Sigmoid colon (tissue), 7 donors: ENCODE data around the gene FRMPD4. TPM values are rescaled to one million over a fixed set of nuclear protein-coding genes. Genes with fewer than 3 reads are reported as not detected.

ENCODE experiments used
- DNase-seq: peaks from one replicate; pipeline ENCODE4 v3.0.0-alpha.2; 2019
- H3K27ac ChIP-seq, 4 donors: fragments of 200-600 bp; sonication (generic); one replicate each; pipeline ENCODE4 v1.5.1; 2016 to 2019; ENCODE audit warnings: mild to moderate bottlenecking in 1 of 4
- H3K27me3 ChIP-seq, 3 donors: fragments of 200-600 bp; sonication (generic); one replicate each; pipeline ENCODE4 v1.5.1; 2019; ENCODE audit warnings: mild to moderate bottlenecking in 1 of 3
- H3K36me3 ChIP-seq, 4 donors: fragments of 200-600 bp; sonication (generic); one replicate each; pipeline ENCODE4 v1.5.1; 2016 to 2019
- H3K4me1 ChIP-seq, 4 donors: fragments of 200-600 bp; sonication (generic); one replicate each; pipeline ENCODE4 v1.5.1; 2017 to 2019
- H3K4me3 ChIP-seq, 4 donors: fragments of 200-600 bp; sonication (generic); one replicate each; pipeline ENCODE4 v1.5.1; 2017 to 2019; ENCODE audit warnings: mild to moderate bottlenecking in 2 of 4, moderate library complexity in 1 of 4
- H3K9me3 ChIP-seq, 4 donors: fragments of 200-600 bp in 3 of 4; sonication (generic) in 3 of 4; one replicate each; pipeline versions ENCODE4 v1.5.1 to v1.6.1; 2013 to 2019
- CTCF ChIP-seq, 4 experiments: fragments of 450-650 bp in 3 of 4; fragments of 200-600 bp in 1 of 4; IDR thresholded peaks; one replicate each; pipeline ENCODE4 v1.5.1; 2016 to 2019; ENCODE audit warnings: antibody characterized with exemption in 4 of 4, mild to moderate bottlenecking in 3 of 4, moderate library complexity in 2 of 4
- EP300 ChIP-seq, 4 donors: sonication (generic); formaldehyde crosslinking; IDR thresholded peaks; one replicate each; pipeline ENCODE4 v1.6.1; 2017; ENCODE audit warnings: antibody characterized with exemption in 4 of 4
- POLR2A ChIP-seq, 2 donors: fragments of 450-650 bp; IDR thresholded peaks; one replicate each; pipeline ENCODE4 v1.6.1; 2016; ENCODE audit warnings: antibody characterized with exemption in 2 of 2, mild to moderate bottlenecking in 2 of 2, moderate library complexity in 2 of 2
- POLR2AphosphoS5 ChIP-seq, 4 donors: sonication (generic); formaldehyde crosslinking; IDR thresholded peaks; one replicate each; pipeline ENCODE4 v1.6.1; 2017; ENCODE audit warnings: antibody characterized with exemption in 4 of 4
- WGBS, 2 donors: extraction: QIAGEN DNeasy Blood & Tissue Kit; methylation state at CpG; one replicate each; pipeline ENCODE4 v1.1.7; 2013; 5-methylcytosine and 5-hydroxymethylcytosine counted together
- intact Hi-C: fragments of 100-400 bp; cut with DNase I; formaldehyde crosslinking; loops from one replicate; pipeline ENCODE4 v1.15.1; 2023
- polyA plus RNA-seq, 3 donors: library from polyadenylated mRNA; stranded (reverse); fragments of 200-250 nt; gene quantifications; one replicate each; pipeline ENCODE4 v1.2.3, GENCODE V29; 2013
- total RNA-seq, 4 donors: library from RNA; depleted of rRNA; stranded (reverse); fragments of >200 nt; gene quantifications; one replicate each; pipeline ENCODE4 v1.1.0, GENCODE V29; 2016
- donor health status: healthy with polysubstance abuse.
- donor health status: Bipolar disorder and iron deficiency.
- donor health status: healthy.

FRMPD4 gene
- total and polyA plus RNA-seq, 7 donors, result 0.22 to 5.8 (median 2.9) TPM; not detected in 2

- 41 to 60% methylated on average over 5 of the region's 5 CpGs for WGBS, 2 donors
- H3K27me3 ChIP-seq, result no peaks in the 10 kb centered on the region
- no peak for TF ChIP-seq POLR2A (IDR thresholded peaks at IDR 0.05)
- TF ChIP-seq EP300 (IDR thresholded peaks at IDR 0.05), result no peak
- no peak for TF ChIP-seq POLR2AphosphoS5 (IDR thresholded peaks at IDR 0.05)
- no peak for TF ChIP-seq CTCF (IDR thresholded peaks at IDR 0.05)
- H3K36me3 ChIP-seq, result no peaks in the 10 kb centered on the region
- no peaks in the 10 kb centered on the region for H3K4me1 ChIP-seq
- no peak for DNase-seq
- H3K9me3 ChIP-seq, result no peaks in the 10 kb centered on the region
- intact Hi-C loops, result loop anchor here (5.0 kb wide), 1 partner anchor 182 kb away; the partner anchor contains the start of gene FRMPD4
- no peak overlapping the region for H3K4me3 ChIP-seq
- H3K27ac ChIP-seq, result no peak overlapping the region
Observed at GRCh38 chrX:12319003-12319519, 180.8 kb downstream of the FRMPD4 start.

GRCh38 chrX:12319992-12320391 is 181.7 kb downstream of the FRMPD4 start:
- Histone ChIP-seq H3K9me3 (no peaks in the 10 kb centered on the region), H3K27ac (no peak overlapping the region), H3K27me3 (no peaks in the 10 kb centered on the region), H3K4me1 (no peaks in the 10 kb centered on the region), H3K4me3 (no peak overlapping the region), H3K36me3 (no peaks in the 10 kb centered on the region)
- intact Hi-C loops, result loop anchor here (5.0 kb wide), 1 partner anchor 183 kb away; the partner anchor contains the start of gene FRMPD4
- WGBS, 2 donors, result 63 to 64% methylated on average over 2 of the region's 2 CpGs
- TF ChIP-seq CTCF (IDR thresholded peaks at IDR 0.05) (no peak), EP300 (IDR thresholded peaks at IDR 0.05) (no peak), POLR2AphosphoS5 (IDR thresholded peaks at IDR 0.05) (no peak), POLR2A (IDR thresholded peaks at IDR 0.05) (no peak)
- DNase-seq, result no peak

GRCh38 chrX:12322031-12322430 is 183.8 kb downstream of the FRMPD4 start:
- intact Hi-C loops, result no loop called here
- TF ChIP-seq CTCF (IDR thresholded peaks at IDR 0.05), result no peak
- TF ChIP-seq POLR2AphosphoS5 (IDR thresholded peaks at IDR 0.05), result no peak
- no peak for TF ChIP-seq POLR2A (IDR thresholded peaks at IDR 0.05)
- TF ChIP-seq EP300 (IDR thresholded peaks at IDR 0.05), result no peak

GRCh38 chrX:12325171-12325570 is 186.9 kb downstream of the FRMPD4 start:
- no peak overlapping the region for H3K27ac ChIP-seq
- TF ChIP-seq POLR2A (IDR thresholded peaks at IDR 0.05) (no peak), EP300 (IDR thresholded peaks at IDR 0.05) (no peak), CTCF (IDR thresholded peaks at IDR 0.05) (no peak), POLR2AphosphoS5 (IDR thresholded peaks at IDR 0.05) (no peak)
- H3K9me3 ChIP-seq, result no peaks in the 10 kb centered on the region
- WGBS, 2 donors, result 65 to 74% methylated on average over 2 of the region's 2 CpGs
- no peaks in the 10 kb centered on the region for H3K27me3 ChIP-seq
- intact Hi-C loops, result no loop called here
- H3K4me3 ChIP-seq, result no peak overlapping the region
- no peaks in the 10 kb centered on the region for H3K4me1 ChIP-seq
- H3K36me3 ChIP-seq, result no peaks in the 10 kb centered on the region
- DNase-seq, result no peak

More at GRCh38 chrX:12322031-12322430, 183.8 kb downstream of the FRMPD4 start:
- H3K9me3 ChIP-seq, result no peaks in the 10 kb centered on the region
- DNase-seq, result no peak
- no peak overlapping the region for H3K4me3 ChIP-seq
- no peaks in the 10 kb centered on the region for H3K27me3 ChIP-seq
- H3K36me3 ChIP-seq, result no peaks in the 10 kb centered on the region
- no peak overlapping the region for H3K27ac ChIP-seq
- no peaks in the 10 kb centered on the region for H3K4me1 ChIP-seq

- H3K36me3 ChIP-seq, result no peaks in the 10 kb centered on the region
- no peak overlapping the region for H3K4me3 ChIP-seq
- DNase-seq, result no peak
- no peaks in the 10 kb centered on the region for H3K4me1 ChIP-seq
- TF ChIP-seq POLR2A (IDR thresholded peaks at IDR 0.05) (no peak), CTCF (IDR thresholded peaks at IDR 0.05) (no peak), POLR2AphosphoS5 (IDR thresholded peaks at IDR 0.05) (no peak), EP300 (IDR thresholded peaks at IDR 0.05) (no peak)
- intact Hi-C loops, result no loop called here
- H3K27ac ChIP-seq, result no peak overlapping the region
- no peaks in the 10 kb centered on the region for H3K9me3 ChIP-seq
- no peaks in the 10 kb centered on the region for H3K27me3 ChIP-seq
Observed at GRCh38 chrX:12327836-12328235, 189.6 kb downstream of the FRMPD4 start.
